Fibroblast of lung (primary cell): ENCODE results near the gene OR10K2.

Experiments
- EZH2 ChIP-seq: IDR thresholded peaks from 2 replicates; pipeline ENCODE4 v1.5.1; 2012; ENCODE audit warnings: low read length, control low read depth, mild to moderate bottlenecking; ENCODE audit errors: missing control alignments
- TF ChIP-seq, protein P1 (sequence below), 2 donors: IDR thresholded peaks in 1 of 2; conservative IDR thresholded peaks in 1 of 2; 1 replicate in 1 of 2; 2 replicates in 1 of 2; pipeline ENCODE4 v1.5.1; 2011 to 2012; ENCODE audit warnings: low read length in 2 of 2, control low read depth in 1 of 2, inconsistent platforms in 1 of 2, low read depth in 1 of 2, mild to moderate bottlenecking in 1 of 2

DNA sequence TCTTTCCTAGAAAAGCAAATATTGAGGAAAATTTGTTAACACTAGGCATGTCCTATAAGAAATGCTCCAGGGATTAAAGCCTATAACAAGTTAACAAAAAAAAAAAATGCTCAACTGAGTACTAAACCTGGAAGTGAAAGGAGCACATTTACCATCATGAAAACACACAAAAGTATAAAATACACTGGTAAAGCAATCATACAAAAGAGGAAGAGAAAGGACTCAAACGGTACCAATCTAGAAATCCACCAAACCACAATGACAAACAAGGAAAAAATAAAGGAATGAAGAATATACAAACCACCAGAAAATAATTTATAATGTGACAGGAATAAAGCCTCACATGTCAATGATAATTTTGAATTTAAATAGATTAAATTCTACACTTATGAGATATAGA, 51.2 kb downstream of the OR10K2 start:
- no peak for TF ChIP-seq EZH2
- TF ChIP-seq, protein P1, sequence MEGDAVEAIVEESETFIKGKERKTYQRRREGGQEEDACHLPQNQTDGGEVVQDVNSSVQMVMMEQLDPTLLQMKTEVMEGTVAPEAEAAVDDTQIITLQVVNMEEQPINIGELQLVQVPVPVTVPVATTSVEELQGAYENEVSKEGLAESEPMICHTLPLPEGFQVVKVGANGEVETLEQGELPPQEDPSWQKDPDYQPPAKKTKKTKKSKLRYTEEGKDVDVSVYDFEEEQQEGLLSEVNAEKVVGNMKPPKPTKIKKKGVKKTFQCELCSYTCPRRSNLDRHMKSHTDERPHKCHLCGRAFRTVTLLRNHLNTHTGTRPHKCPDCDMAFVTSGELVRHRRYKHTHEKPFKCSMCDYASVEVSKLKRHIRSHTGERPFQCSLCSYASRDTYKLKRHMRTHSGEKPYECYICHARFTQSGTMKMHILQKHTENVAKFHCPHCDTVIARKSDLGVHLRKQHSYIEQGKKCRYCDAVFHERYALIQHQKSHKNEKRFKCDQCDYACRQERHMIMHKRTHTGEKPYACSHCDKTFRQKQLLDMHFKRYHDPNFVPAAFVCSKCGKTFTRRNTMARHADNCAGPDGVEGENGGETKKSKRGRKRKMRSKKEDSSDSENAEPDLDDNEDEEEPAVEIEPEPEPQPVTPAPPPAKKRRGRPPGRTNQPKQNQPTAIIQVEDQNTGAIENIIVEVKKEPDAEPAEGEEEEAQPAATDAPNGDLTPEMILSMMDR (conservative IDR thresholded peaks at IDR 0.05 in 1 of 2, IDR thresholded peaks at IDR 0.05 in 1 of 2; ENCODE audit: low read depth in 1 of 2, low read length in 2 of 2), result no peak
